CD14-positive monocyte (primary cell): ENCODE data around the gene CD34. TPM values are rescaled to one million over a fixed set of nuclear protein-coding genes. Genes with fewer than 3 reads are reported as not detected.
A peak's percentile ranks its signal among the peaks of the same experiment; 100 is the strongest.

Experiments
- DNase-seq, 3 donors: peaks; one replicate each; pipeline ENCODE4 v3.0.0-alpha.2; 2011 to 2022
- H2AFZ ChIP-seq: 2 replicates; pipeline ENCODE4 v1.6.0; 2012; ENCODE audit warnings: mild to moderate bottlenecking, low read depth, low read length, inconsistent platforms; ENCODE audit not compliant: insufficient read depth, poor library complexity, severe bottlenecking
- H3K27ac ChIP-seq, 2 donors: 1 replicate in 1 of 2; 2 replicates in 1 of 2; pipeline ENCODE4 v1.5.1; 2012 to 2013; ENCODE audit warnings: low read length in 2 of 2, control low read depth in 1 of 2, inconsistent platforms in 1 of 2, low read depth in 1 of 2, mild to moderate bottlenecking in 1 of 2
- H3K27me3 ChIP-seq, 2 donors: one replicate each; pipeline versions ENCODE4 v1.6.0 to v1.6.1; 2011 to 2013; ENCODE audit warnings: low read length in 2 of 2; ENCODE audit not compliant: control insufficient read depth in 2 of 2, insufficient read depth in 2 of 2
- H3K36me3 ChIP-seq, 2 donors: replicated peaks in 1 of 2; 1 replicate in 1 of 2; 2 replicates in 1 of 2; pipeline versions ENCODE4 v1.5.1 to v1.6.1; 2012 to 2013; ENCODE audit warnings: low read length in 2 of 2, control low read depth in 1 of 2, inconsistent platforms in 1 of 2, mild to moderate bottlenecking in 1 of 2; ENCODE audit not compliant: insufficient read depth in 2 of 2, control insufficient read depth in 1 of 2
- H3K4me1 ChIP-seq, 2 donors: 1 replicate in 1 of 2; 2 replicates in 1 of 2; pipeline versions ENCODE4 v1.5.1 to v1.6.1; 2012 to 2013; ENCODE audit warnings: low read length in 2 of 2, control low read depth in 1 of 2, inconsistent platforms in 1 of 2, mild to moderate bottlenecking in 1 of 2, moderate library complexity in 1 of 2; ENCODE audit not compliant: insufficient read depth in 2 of 2, control insufficient read depth in 1 of 2
- H3K4me2 ChIP-seq: replicated peaks from 2 replicates; pipeline ENCODE3; 2012; ENCODE audit warnings: low read length, moderate library complexity, mild to moderate bottlenecking; ENCODE audit not compliant: poor library complexity, severe bottlenecking; ENCODE audit errors: extremely low read depth
- H3K4me3 ChIP-seq, 3 experiments: fragments of 200-600 bp in 1 of 3; sonication (generic) in 1 of 3; replicated peaks in 1 of 3; 1 replicate in 2 of 3; 2 replicates in 1 of 3; pipeline ENCODE4 v1.5.1; 2011 to 2013; ENCODE audit warnings: low read length in 3 of 3, mild to moderate bottlenecking in 3 of 3, control low read depth in 2 of 3, low read depth in 2 of 3, inconsistent platforms in 1 of 3, moderate library complexity in 1 of 3
- H3K79me2 ChIP-seq: 2 replicates; pipeline ENCODE4 v1.6.0; 2012; ENCODE audit warnings: mild to moderate bottlenecking, control low read depth, inconsistent platforms, low read length, moderate library complexity; ENCODE audit not compliant: insufficient read depth
- H3K9ac ChIP-seq: 2 replicates; pipeline ENCODE4 v1.6.0; 2017; ENCODE audit warnings: low read length, mild to moderate bottlenecking; ENCODE audit not compliant: insufficient read depth, poor library complexity, severe bottlenecking
- H3K9me3 ChIP-seq, 2 donors: replicated peaks in 1 of 2; 1 replicate in 1 of 2; 2 replicates in 1 of 2; pipeline versions ENCODE4 v1.5.1 to v1.6.1; 2012 to 2013; ENCODE audit warnings: low read length in 2 of 2, control low read depth in 1 of 2; ENCODE audit not compliant: control insufficient read depth in 1 of 2, insufficient read depth in 1 of 2
- H4K20me1 ChIP-seq: 2 replicates; pipeline ENCODE4 v1.6.0; 2012; ENCODE audit warnings: mild to moderate bottlenecking, low read length, control low read depth, moderate library complexity; ENCODE audit not compliant: insufficient read depth
- H3K27ac Mint-ChIP-seq, 7 donors: one replicate each; pipeline ENCODE4 v1.8.0; 2020; ENCODE audit warnings: mild to moderate bottlenecking in 7 of 7, mixed read lengths in 7 of 7, moderate library complexity in 6 of 7, inconsistent platforms in 2 of 7
- H3K27me3 Mint-ChIP-seq, 3 donors: one replicate each; pipeline ENCODE4 v1.8.0; 2021 to 2022; ENCODE audit warnings: low read depth in 3 of 3, mild to moderate bottlenecking in 3 of 3, mixed read lengths in 3 of 3, moderate library complexity in 3 of 3, inconsistent platforms in 1 of 3
- H3K36me3 Mint-ChIP-seq, 2 donors: one replicate each; pipeline ENCODE4 v1.8.0; 2020; ENCODE audit warnings: mixed read lengths in 2 of 2, inconsistent platforms in 1 of 2, mild to moderate bottlenecking in 1 of 2
- H3K4me1 Mint-ChIP-seq: one replicate; pipeline ENCODE4 v1.8.0; 2020; ENCODE audit warnings: mild to moderate bottlenecking, mixed read lengths
- H3K4me3 Mint-ChIP-seq, 2 donors: one replicate each; pipeline ENCODE4 v1.8.0; 2020; ENCODE audit warnings: mild to moderate bottlenecking in 2 of 2, mixed read lengths in 2 of 2, moderate library complexity in 1 of 2
- H3K9me3 Mint-ChIP-seq, 7 donors: one replicate each; pipeline ENCODE4 v1.8.0; 2020 to 2022; ENCODE audit warnings: mixed read lengths in 7 of 7, mild to moderate bottlenecking in 6 of 7, moderate library complexity in 6 of 7, inconsistent platforms in 2 of 7
- WGBS: methylation state at CpG from one replicate; pipeline ENCODE4 v1.1.5; 2013; ENCODE audit warnings: missing lambda C conversion rate; ENCODE audit not compliant: insufficient coverage; 5-methylcytosine and 5-hydroxymethylcytosine counted together
- intact Hi-C, 2 donors: fragments of 100-400 bp; cut with micrococcal nuclease; formaldehyde crosslinking; loops; one replicate each; pipeline versions ENCODE4 v1.15.0 to v1.15.1; 2023
- polyA plus RNA-seq, 3 donors: library from polyadenylated mRNA; depleted of rRNA in 1 of 3; unstranded in 2 of 3; stranded (reverse) in 1 of 3; fragments of 300-500 nt in 2 of 3; fragments of >200 nt in 1 of 3; fragmentation: Illumina TruSeq in 2 of 3; gene quantifications; 1 replicate in 2 of 3; 2 replicates in 1 of 3; pipeline ENCODE4 v1.2.3, GENCODE V29; 2012 to 2021
- TF ChIP-seq, protein P1 (sequence below): fragments of 200-600 bp; IDR thresholded peaks from one replicate; pipeline ENCODE4 v1.8.0; 2022; ENCODE audit warnings: antibody characterized with exemption, mild to moderate bottlenecking

CD34 gene
- polyA plus RNA-seq, 3 donors = 0.03 TPM; not detected in 2

DNA sequence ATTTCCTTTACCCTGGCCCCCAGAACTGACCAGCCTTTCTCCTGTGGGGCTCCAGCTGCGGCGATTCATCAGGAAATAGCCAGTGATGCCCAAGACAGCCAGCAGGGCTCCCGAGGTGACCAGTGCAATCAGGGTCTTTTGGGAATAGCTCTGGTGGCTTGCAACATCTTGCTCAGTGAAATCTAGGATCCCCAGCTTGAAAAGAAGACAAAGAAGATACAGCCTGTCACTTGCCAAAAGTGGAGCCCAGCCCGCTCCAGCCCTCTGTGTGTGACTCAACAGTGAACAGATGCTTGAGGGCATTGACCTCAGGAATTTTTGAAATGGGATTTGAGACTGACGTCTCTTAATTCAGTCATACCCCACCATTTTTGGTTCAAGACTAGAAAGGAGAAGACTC lies 22.3 kb downstream of the CD34 start:
- TF ChIP-seq, protein P1, sequence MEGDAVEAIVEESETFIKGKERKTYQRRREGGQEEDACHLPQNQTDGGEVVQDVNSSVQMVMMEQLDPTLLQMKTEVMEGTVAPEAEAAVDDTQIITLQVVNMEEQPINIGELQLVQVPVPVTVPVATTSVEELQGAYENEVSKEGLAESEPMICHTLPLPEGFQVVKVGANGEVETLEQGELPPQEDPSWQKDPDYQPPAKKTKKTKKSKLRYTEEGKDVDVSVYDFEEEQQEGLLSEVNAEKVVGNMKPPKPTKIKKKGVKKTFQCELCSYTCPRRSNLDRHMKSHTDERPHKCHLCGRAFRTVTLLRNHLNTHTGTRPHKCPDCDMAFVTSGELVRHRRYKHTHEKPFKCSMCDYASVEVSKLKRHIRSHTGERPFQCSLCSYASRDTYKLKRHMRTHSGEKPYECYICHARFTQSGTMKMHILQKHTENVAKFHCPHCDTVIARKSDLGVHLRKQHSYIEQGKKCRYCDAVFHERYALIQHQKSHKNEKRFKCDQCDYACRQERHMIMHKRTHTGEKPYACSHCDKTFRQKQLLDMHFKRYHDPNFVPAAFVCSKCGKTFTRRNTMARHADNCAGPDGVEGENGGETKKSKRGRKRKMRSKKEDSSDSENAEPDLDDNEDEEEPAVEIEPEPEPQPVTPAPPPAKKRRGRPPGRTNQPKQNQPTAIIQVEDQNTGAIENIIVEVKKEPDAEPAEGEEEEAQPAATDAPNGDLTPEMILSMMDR = no peak
- Histone ChIP-seq H4K20me1 (no peaks in the 10 kb centered on the region), H3K27ac (no peak overlapping the region), H3K9ac (no peak overlapping the region), H3K4me2 (no peak overlapping the region), H3K27me3 (no peaks in the 10 kb centered on the region), H3K36me3 (no peaks in the 10 kb centered on the region), H3K4me1 (peaks cover 34 to 39% of the 10 kb centered on the region in 2 donors), H3K79me2 (no peaks in the 10 kb centered on the region), H3K4me3 (no peak overlapping the region), H2AFZ (peak overlapping the region; percentile 44), H3K9me3 (no peaks in the 10 kb centered on the region)
- Mint-ChIP-seq H3K36me3 (no peaks in the 10 kb centered on the region), H3K4me3 (peak overlapping the region in 1 of 2 donors; percentile 21), H3K27ac (no peak overlapping the region), H3K4me1 (peaks cover 50% of the 10 kb centered on the region), H3K9me3 (peaks cover 0 to 2% (median 0%) of the 10 kb centered on the region in 7 donors), H3K27me3 (peaks cover 0 to 4% (median 2%) of the 10 kb centered on the region in 3 donors)
- intact Hi-C loops = loop anchor here in 1 of 2 donors (5.0 kb wide), 1 partner anchor 74 kb away; no protein-coding TSS in a partner anchor
- 23% methylated on average over 3 of the region's 5 CpGs for WGBS
- DNase-seq = peak in 1 of 3 donors; percentile 56

DNA sequence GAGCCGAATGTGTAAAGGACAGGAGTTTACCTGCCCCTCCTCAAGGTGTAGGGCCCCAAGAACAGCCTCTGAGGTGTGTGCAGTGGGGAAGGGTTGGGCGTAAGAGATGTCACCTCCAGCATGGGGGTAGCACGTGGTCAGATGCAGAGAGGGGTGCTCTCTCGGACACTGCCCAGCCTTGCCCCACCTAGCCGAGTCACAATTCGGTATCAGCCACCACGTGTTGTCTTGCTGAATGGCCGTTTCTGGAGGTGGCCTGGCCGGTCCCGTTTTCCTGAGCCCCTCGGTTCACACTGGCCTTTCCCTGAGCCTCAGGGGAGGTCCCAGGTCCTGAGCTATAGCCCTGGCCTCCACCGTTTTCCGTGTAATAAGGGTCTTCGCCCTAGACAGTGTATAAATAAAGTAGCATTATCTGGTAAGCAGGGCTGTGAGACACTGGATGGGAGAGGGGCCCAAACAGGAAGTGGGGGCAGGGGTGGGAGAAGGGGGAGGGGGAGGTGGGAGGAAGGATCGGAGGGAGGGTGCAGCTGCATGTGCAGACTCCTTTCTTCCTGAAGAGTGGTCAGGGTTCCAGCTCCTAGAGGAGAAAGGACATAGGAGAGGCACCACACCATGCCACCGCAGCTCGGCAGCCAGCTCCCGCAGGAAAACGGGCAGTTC lies 23.3 kb downstream of the CD34 start:
- no peaks in the 10 kb centered on the region for H3K27me3 ChIP-seq
- H3K4me3 ChIP-seq = no peak overlapping the region
- H3K79me2 ChIP-seq = no peaks in the 10 kb centered on the region
- no peak overlapping the region for H3K27ac ChIP-seq
- no peaks in the 10 kb centered on the region for H3K36me3 ChIP-seq
- no peak for DNase-seq
- no peaks in the 10 kb centered on the region for H4K20me1 ChIP-seq
- H3K4me3 Mint-ChIP-seq = no peak overlapping the region
- no peak overlapping the region for H3K27ac Mint-ChIP-seq
- peaks cover 37 to 49% of the 10 kb centered on the region in 2 donors for H3K4me1 ChIP-seq
- intact Hi-C loops = loop anchor here in 1 of 2 donors (5.0 kb wide), 1 partner anchor 75 kb away; no protein-coding TSS in a partner anchor
- H3K9me3 ChIP-seq = no peaks in the 10 kb centered on the region
- H2AFZ ChIP-seq = peak overlapping the region; percentile 44
- H3K4me2 ChIP-seq = no peak overlapping the region
- H3K36me3 Mint-ChIP-seq = no peaks in the 10 kb centered on the region
- peaks cover 0 to 2% (median 0%) of the 10 kb centered on the region in 7 donors for H3K9me3 Mint-ChIP-seq
- no peak overlapping the region for H3K9ac ChIP-seq
- TF ChIP-seq, protein P1 = no peak
- peaks cover 58% of the 10 kb centered on the region for H3K4me1 Mint-ChIP-seq
- H3K27me3 Mint-ChIP-seq = peaks cover 0 to 5% (median 2%) of the 10 kb centered on the region in 3 donors
- WGBS = 39% methylated on average over 15 of the region's 19 CpGs
